Gastrocnemius medialis (tissue), 4 donors: ENCODE results near the gene REEP1.

Experiments used
- CTCF ChIP-seq, 5 experiments: fragments of 450-650 bp in 3 of 5; fragments of 200-600 bp in 2 of 5; sonication (generic) in 2 of 5; IDR thresholded peaks in 4 of 5; conservative IDR thresholded peaks in 1 of 5; 1 replicate in 4 of 5; 2 replicates in 1 of 5; pipeline ENCODE4 v1.5.1; 2016 to 2019; ENCODE audit warnings: antibody characterized with exemption in 5 of 5, mild to moderate bottlenecking in 3 of 5, moderate library complexity in 3 of 5
- POLR2A ChIP-seq, 2 donors: fragments of 450-650 bp; IDR thresholded peaks; one replicate each; pipeline ENCODE4 v1.6.1; 2017; ENCODE audit warnings: antibody characterized with exemption in 2 of 2, mild to moderate bottlenecking in 2 of 2, moderate library complexity in 2 of 2

GRCh38 chr2:86305915-86306254, 31.5 kb downstream of the REEP1 start:
- TF ChIP-seq POLR2A (IDR thresholded peaks at IDR 0.05) (no peak), CTCF (IDR thresholded peaks at IDR 0.05 in 4 of 5, conservative IDR thresholded peaks at IDR 0.05 in 1 of 5) (no peak)
